Measurements from ENCODE around the gene IDUA.
"Not testable (repeated sequence)": the region's sequence is repeated elsewhere in the genome, so short reads cannot be mapped to it uniquely, and the experiment has no call there.

IDUA gene

GRCh38 chr4:999240-999863 is 12.5 kb downstream of the IDUA start:
- in situ Hi-C loops (cut with MboI; ENCODE audit: low sequenced_read_pairs) = not testable (repeated sequence)

GRCh38 chr4:999882-1000425 is 13.1 kb downstream of the IDUA start:
- in situ Hi-C loops (cut with MboI; ENCODE audit: low sequenced_read_pairs) = no loop called here

- in situ Hi-C loops (cut with MboI; ENCODE audit: low sequenced_read_pairs) = no loop called here
Measured at GRCh38 chr4:1000686-1001260, 13.9 kb downstream of the IDUA start.

DNA sequence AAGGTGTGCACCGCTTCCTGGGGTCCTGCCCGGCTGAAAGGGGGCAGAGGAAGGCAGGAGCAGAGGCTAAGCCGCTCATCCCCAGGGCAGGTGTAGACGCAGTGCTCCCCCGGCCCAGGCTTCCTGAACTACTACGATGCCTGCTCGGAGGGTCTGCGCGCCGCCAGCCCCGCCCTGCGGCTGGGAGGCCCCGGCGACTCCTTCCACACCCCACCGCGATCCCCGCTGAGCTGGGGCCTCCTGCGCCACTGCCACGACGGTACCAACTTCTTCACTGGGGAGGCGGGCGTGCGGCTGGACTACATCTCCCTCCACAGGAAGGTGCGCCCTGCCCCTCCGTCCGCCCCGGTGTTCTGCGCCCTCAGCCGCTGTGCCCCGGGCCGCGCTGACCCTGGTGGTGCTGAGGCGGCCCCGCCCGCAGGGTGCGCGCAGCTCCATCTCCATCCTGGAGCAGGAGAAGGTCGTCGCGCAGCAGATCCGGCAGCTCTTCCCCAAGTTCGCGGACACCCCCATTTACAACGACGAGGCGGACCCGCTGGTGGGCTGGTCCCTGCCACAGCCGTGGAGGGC is 14.8 kb downstream of the IDUA start:
- in situ Hi-C loops (cut with MboI; ENCODE audit: low sequenced_read_pairs) = no loop called here

- in situ Hi-C loops (cut with MboI; ENCODE audit: low sequenced_read_pairs) = no loop called here
Measured at GRCh38 chr4:1002131-1002630, 15.3 kb downstream of the IDUA start.

GRCh38 chr4:1002631-1003251 is 15.9 kb downstream of the IDUA start:
- in situ Hi-C loops (cut with MboI; ENCODE audit: low sequenced_read_pairs) = no loop called here

DNA sequence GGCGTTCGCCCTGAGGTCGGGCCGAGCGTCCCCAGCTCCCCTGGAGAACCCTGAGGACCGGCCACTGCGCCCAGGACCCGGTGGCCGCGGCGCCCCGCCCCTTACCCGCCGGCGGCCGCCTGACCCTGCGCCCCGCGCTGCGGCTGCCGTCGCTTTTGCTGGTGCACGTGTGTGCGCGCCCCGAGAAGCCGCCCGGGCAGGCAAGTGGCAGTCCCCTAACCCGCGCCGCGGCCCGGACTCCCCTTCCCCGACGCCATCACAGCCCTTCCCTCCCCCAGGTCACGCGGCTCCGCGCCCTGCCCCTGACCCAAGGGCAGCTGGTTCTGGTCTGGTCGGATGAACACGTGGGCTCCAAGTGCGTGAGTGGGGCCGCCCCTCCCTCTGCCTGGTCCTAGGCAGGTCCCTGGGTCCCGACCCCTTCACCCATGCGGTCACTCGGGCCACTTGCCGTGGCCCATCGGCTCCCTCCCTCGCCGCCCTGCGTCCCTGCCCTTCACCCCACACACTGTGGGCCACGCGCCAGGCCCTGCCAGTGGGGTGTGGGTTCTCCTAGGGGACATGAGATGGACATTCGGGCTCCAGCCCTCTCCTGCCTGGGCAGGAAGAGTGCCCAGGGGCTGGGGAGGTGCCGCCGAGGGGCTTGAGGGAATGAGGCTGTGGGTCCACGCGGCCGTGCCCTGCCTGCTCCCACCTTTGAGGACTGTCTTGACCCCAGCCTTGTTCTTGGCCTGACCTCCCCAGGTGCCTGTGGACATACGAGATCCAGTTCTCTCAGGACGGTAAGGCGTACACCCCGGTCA is 16.6 kb downstream of the IDUA start:
- in situ Hi-C loops (cut with MboI; ENCODE audit: low sequenced_read_pairs) = no loop called here

GRCh38 chr4:1004071-1004418 is 17.2 kb downstream of the IDUA start:
- in situ Hi-C loops (cut with MboI; ENCODE audit: low sequenced_read_pairs) = no loop called here

DNA sequence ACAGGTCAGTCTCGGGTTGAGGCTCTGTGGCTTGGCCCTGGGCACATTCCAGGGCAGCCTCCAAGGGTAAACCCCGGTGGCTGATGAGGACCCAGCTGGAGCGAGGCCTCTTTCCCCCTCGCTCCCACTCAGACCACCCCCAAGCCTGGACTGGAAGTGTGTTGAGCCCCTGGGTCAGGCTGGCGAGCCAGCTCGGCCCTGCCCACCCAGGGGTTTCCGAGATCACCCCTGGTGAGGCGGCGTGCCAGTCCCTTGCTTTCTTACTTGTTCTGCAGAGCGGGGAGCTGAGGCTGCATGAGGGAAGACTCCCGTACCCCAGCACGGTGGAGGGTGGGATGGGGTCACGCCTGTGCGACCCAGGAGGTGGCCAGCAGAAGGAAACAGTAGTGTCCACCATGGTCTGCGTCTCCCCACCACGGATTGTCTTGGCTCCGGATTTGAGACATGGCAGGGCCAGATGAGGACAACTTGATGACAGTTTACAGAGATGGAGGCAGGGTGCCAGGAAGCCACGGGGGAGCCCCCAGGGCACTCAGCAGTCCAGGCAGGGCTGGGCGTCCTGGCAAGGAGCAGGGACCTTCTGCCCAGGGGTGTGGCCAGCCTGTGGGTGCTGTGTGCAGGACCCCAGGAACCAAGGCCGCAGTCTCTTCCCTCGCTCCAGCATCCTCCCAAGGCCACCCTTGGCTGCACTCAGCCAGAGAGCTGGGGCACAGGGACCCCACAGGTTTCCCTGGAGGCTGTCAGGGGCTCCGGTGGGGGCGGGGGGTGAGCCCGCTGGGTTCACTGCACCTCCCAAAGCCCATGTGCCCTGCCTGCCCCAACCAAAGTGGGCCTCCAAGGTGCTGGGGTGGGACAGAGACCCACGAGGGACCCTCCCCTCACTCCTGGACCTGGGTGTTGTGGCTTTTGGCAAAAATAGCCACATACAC is 18.0 kb downstream of the IDUA start:
- in situ Hi-C loops (cut with MboI; ENCODE audit: low sequenced_read_pairs) = no loop called here

DNA sequence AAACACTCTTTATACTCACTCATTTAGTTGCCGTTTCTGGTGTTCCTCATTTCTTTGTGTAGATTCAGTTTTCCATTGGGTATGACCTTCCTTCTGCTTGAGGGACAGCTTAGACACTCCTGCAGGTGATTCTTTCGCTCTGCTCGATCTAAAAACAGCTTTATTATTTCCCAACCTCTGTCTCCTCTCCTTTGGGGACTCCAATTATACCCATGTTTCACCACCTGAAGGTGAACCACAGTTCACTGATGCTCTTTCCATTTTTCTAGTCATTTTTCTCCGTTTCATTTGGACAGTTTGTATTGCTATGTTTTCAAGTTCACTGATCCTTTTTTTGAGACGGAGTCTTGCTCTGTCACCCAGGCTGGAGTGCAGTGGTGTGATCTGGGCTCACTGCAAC is 20.0 kb downstream of the IDUA start:
- in situ Hi-C loops (cut with MboI; ENCODE audit: low sequenced_read_pairs) = no loop called here

DNA sequence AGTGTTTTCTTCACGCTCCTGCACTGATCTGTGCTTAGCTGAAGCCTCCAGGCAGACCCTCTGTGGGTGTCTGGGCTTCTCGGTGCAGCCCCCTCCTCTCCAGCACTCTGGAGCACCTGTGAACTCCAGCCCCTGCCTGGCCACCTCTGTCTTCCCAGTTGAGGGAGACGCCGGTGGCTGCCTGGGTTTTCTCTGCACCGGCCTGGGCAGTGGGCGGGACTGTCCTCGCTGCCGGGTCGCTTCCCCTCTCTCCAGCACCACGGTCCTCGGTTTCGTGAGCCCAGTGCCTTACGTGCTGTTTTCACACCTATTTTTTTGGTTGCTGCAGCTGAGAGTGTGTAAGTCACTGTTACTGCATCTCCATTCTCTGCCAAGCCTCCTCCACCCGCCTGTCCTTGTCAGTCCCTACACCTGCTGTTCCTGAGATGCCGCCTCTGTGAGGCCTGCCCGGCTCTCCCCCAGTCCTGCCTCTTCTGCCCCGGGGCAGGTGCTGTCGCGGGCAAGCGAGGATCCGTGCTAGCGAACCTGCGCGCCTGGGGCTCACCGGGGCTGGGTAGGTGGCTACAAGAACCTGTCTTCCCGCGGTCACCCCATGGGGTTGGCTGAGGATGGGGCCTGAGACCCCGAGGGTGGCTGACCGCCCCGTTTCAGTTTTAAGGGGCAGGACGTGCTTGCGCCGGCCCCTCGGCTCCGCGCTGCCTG is 22.1 kb downstream of the IDUA start:
- in situ Hi-C loops (cut with MboI; ENCODE audit: low sequenced_read_pairs) = no loop called here

DNA sequence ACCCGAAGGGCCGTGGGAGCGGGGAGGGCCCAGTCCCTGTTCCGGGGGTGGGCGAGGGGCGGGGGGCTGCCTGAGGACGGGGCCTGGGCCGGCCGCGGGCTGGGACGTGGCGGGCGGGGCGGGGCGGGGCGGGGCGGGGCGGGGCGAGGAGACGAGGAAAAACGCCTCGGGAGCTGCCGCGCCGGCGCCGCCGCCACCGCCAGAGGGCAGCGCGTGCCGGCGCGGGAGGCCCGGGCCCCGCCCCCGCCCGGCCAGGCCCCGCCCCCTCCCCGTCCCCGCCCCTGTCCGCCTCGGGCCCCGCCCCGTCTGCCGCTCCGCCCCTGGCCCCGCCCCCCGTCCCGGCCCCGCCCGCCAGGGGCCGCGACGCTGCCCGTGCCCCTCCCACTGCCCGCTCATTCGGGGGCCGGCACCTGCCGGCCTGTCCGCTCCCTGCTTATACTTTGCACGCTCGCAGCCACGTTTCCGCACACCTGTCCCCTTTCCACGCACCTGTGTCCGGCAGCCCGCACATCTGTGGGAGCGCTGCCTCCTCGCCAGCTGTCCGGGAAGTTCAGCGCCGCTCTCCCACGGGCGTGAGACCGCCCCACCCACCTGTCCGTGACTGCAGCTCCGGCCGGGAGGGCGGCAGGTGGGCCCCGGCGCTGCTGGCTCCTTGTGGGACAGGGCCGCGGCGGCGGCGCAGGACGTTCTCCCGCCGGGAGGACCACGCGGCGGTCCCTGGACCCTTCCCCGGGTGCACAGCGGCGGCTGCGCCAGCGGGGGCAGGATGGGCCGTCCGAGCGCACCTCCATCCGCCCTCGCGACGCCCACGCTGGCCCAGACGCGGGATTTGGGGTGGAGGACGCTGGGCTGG is 22.9 kb downstream of the IDUA start:
- in situ Hi-C loops (cut with MboI; ENCODE audit: low sequenced_read_pairs) = no loop called here

- in situ Hi-C loops (cut with MboI; ENCODE audit: low sequenced_read_pairs) = no loop called here
Measured at GRCh38 chr4:1010395-1011021, 23.7 kb downstream of the IDUA start.

GRCh38 chr4:1011022-1011665 is 24.3 kb downstream of the IDUA start, which contains the start of gene FGFRL1:
Gene FGFRL1 (plus strand): TSS chr4:1011626. CDS start chr4:1012486, 860 bp downstream.
- in situ Hi-C loops (cut with MboI; ENCODE audit: low sequenced_read_pairs) = no loop called here

GRCh38 chr4:1011666-1012033 is 24.8 kb downstream of the IDUA start:
- in situ Hi-C loops (cut with MboI; ENCODE audit: low sequenced_read_pairs) = no loop called here

- in situ Hi-C loops (cut with MboI; ENCODE audit: low sequenced_read_pairs) = no loop called here
Measured at GRCh38 chr4:1012034-1012739, 25.3 kb downstream of the IDUA start.
